ENCODE measurements around the gene PLXNA4.
A peak's percentile ranks its signal among the peaks of the same experiment; 100 is the strongest.

PLXNA4 gene

DNA sequence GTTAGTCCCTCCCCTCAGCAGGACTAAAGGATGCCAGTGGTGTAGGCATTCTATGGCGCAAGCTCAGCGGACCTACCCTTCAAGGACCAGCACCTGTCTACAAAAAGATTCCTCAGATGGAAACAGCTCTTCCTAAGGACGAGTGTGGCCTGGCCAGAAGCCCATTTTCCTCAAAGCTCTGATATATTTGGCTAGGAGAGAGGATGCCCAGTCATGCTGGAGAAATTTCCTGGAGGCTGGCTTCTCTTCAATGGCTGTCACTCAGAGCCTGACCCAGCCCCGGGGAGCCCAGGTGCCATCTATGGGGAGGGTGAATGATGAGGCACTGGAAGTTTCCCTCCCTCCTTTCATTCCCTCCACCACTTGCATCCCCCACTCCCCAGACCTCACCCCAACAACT lies 111.5 kb downstream of the PLXNA4 start:
- DNase-seq, result no peak

DNA sequence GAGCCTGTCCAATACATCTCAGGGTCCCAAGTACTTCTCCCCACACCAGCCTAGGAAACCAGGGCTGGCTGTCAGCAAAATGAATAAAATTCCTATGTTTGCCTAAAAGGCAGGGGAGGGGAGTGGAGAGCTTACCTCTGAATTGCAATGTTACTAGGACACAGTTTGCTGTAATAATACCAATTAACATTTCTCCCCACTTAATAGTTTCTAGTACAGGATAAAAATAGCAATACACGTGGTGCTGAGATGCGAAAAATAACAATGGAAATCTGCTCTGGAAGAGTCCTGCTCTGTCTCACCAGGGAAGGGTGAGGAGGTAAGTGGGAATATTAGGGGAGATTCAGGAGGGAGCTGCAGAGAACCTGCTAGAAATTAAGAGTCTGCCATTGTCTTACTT lies 112.3 kb downstream of the PLXNA4 start:
- DNase-seq, result no peak

DNA sequence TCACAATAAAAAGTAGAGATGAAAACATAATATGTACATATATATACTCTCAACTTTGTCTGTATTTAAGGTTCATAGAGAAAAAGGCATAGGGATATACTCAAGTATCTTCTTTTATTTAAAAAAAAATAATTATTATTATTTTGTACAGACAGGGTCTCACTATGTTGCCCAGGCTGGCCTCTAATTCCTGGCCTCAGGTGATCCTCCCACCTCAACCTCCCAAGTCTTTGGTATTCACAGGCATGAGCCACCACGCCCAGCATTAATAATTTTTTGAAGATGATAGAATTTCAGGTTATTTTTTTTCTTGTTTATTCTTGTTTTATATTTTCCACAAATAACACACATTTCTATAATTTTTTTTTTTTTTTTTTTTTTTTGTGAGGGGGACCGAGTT lies 113.8 kb downstream of the PLXNA4 start:
- DNase-seq, result no peak

- DNase-seq, result no peak
These were observed 115.2 kb downstream of the PLXNA4 start for GRCh38 chr7:132461032-132461592.

DNA sequence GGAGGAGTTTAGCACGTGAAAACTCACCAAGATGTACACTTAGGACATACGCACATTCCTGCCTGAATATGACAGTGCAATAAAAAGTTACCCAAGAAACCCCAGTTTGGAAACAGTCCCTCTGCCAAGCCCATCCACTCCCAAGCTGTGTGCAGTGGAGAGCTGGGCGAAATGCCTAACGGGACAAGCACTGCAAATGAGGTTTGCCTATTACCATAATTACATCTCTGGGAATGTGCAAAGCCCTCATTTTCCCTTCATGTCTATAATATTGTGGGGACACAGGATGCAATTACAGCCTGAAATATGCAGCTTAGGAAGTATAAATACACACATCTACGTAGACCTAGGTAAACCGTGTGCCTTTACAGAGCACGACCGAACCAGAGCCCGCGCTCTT lies 117.5 kb downstream of the PLXNA4 start:
- DNase-seq, result no peak

GRCh38 chr7:132457658-132458057 lies 118.6 kb downstream of the PLXNA4 start:
- DNase-seq, result no peak

- DNase-seq, result no peak
These were observed 119.9 kb downstream of the PLXNA4 start for GRCh38 chr7:132456418-132456817.

GRCh38 chr7:132455378-132455777 lies 120.9 kb downstream of the PLXNA4 start:
- no peak for DNase-seq

- DNase-seq, result no peak
These were observed 122.4 kb downstream of the PLXNA4 start for GRCh38 chr7:132453826-132454225.

- DNase-seq, result no peak
These were observed 125.1 kb downstream of the PLXNA4 start for GRCh38 chr7:132451161-132451560.

- no peak for DNase-seq
These were observed 125.6 kb downstream of the PLXNA4 start for GRCh38 chr7:132450696-132451095.

DNA sequence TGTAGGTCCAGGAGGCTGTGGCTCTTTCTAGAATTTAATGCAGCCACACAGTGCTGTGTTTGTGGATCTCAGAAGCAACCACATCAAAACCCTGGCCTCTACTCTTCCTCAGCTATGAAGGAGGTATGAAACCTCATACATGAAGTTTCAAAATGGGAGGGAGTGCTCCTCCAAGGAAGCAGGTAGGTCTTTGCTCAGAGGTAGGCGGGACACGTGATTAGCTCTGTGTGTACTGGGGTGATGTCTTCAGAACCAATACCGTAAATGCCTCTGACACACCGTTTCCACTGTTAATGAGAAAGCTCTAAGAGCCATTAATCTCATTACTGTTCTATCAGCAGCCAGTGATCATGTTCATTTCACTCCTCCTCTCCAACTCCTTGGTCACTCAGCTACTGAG lies 126.1 kb downstream of the PLXNA4 start:
- peak in 1 of 2 donors; percentile 32 for DNase-seq

- DNase-seq, result no peak
These were observed 129.5 kb downstream of the PLXNA4 start for GRCh38 chr7:132446666-132447278.

DNA sequence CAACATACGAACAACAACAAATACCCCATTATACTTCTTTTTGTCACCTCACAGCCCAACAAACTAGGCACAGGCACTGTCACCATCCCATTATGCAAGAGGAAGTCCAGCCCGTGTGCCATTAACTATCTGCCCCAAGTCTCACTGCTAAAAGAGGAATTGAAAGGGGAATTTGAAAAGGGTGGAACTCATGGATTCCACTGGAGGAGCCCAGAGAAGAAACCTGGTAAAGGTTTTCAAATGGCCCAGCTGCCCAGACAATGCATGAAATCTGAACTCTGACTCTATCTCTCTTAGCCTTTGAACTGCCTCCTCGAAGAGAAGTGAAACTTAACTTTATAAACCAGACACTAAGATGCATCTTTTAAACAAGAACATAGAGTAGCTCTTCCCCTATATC lies 130.0 kb downstream of the PLXNA4 start:
- no peak for DNase-seq

GRCh38 chr7:132443761-132444520 lies 132.3 kb downstream of the PLXNA4 start:
- no peak for DNase-seq

- DNase-seq, result no peak
These were observed 134.3 kb downstream of the PLXNA4 start for GRCh38 chr7:132441935-132442334.

DNA sequence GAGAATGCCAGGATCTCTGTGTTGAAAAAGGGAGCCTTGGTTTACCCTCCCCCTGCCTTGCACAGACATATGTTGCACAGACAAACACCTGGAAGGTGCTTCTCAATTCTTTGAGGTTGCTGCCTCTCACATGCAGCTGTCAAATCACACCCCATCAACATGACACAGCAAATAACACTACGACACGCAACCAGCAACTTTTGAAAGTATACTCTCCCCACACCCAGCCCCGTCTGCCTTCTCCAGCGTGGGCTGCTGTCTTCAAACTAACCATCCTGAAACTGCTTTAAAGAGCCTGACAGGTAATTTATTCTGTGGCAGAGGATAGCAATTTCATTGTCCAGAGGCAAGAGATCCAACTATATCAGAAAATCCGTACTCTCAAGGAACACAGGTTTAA lies 136.1 kb downstream of the PLXNA4 start:
- DNase-seq, result no peak

GRCh38 chr7:132438926-132439325 lies 137.3 kb downstream of the PLXNA4 start:
- no peak for DNase-seq

- DNase-seq, result peak in 1 of 2 donors; percentile 16
These were observed 138.5 kb downstream of the PLXNA4 start for GRCh38 chr7:132437730-132438129.

DNA sequence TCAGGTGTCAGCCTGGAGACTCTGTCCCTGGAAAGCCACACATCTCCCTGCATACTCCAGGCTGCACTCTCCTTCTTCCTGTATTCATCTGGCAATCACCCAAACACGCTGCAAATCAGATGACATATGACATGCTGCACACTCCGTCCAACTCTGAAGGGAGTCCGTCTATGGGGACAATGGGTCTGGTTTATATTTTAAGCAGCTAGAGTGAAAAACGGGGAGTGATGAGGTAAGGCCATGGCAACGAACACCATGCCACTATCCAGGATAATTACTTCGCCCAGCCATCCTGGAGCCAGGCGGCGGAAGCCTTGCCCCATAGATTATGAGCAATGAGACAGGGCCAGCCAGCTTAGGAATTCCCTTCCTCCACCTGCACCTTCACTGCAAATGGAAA lies 140.1 kb downstream of the PLXNA4 start:
- no peak for DNase-seq

DNA sequence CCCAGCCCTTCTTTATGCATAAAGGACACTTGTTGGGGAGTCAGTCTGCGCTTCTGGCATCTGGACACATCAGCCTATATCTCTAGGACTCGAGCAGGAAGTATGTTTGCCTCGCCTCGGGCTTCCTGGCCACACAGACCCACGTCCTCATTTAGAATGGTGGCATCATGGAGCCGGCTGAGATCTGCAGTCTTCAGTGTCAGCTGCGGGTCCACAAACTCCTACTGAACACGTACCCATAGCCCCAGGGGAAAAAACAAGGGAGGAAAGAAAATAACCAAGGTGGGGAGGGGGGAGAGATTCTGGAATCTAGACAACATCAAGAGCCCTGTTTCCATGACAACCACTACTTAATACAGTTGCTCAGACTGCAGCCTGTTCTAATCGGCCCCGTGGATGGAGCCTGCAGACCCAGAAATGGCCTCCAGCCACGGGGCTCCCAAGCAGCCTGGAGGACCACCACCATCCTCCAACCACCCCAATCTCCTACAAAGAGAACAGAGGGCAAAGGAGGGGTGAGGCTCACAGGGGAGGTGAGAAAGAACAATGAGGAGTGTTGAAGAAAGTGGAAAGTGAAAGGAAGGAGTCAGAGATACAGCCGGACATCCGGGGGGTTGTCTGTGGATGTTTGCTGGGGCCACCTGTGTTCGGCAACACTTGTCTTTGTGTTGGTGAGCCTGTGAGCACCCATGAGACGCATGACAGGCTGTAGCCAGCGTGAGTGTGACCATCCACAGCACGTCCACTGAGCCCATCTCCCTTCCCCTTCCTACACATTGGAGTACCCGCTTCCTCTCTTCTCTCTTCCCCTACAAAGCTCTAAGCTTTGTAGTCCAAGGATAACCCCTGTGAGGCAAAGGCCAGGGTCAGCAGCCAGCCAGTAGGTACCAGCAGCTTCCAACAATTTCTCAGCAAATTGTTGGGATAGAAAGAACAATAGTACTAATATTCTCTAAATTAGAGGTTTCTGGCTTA lies 141.0 kb downstream of the PLXNA4 start:
- DNase-seq, result no peak

- no peak for DNase-seq
These were observed 142.2 kb downstream of the PLXNA4 start for GRCh38 chr7:132434041-132434440.

DNA sequence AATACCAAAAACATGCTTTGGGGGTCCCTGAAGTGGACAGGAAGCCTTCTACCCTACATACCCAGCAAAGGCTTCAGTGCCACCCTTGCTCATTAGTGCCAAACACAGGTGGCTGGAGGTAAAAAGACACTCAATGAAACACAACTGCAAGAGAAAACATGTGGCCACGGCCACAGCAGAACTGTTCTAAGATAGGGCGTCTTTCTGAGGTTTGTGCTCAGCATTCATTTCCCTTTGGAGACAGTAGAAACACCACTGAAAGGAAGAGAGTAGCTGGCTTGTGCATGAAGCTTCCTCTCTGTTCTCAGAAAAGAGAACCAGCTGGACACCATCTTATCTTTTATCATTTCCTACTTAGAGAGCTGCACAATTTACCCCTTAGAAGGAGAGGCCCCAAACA lies 143.0 kb downstream of the PLXNA4 start:
- DNase-seq, result no peak

Data from stimulated activated CD4-positive, alpha-beta T cell treated with anti-CD3 and anti-CD28 coated beads, Interleukin-2, amount 100 ng/mL, for 24 hours (primary cell).